ENCODE results near the gene ADAMTS6. TPM values are rescaled to one million over a fixed set of nuclear protein-coding genes. Genes with fewer than 3 reads are reported as not detected.

ADAMTS6 gene
- polyA plus RNA-seq, 1 experiment, result 28.0 TPM

GRCh38 chr5:65288657-65289056, 193.1 kb downstream of the ADAMTS6 start:
- no peak for TF ChIP-seq CTCF (IDR thresholded peaks at IDR 0.05; ENCODE audit: insufficient read depth, low read depth, low read length)
- Histone ChIP-seq H3K27me3 (ENCODE audit: control insufficient read depth, insufficient read depth, low read length) (no peaks in the 10 kb centered on the region), H3K36me3 (ENCODE audit: control insufficient read depth, insufficient read depth, low read length) (no peaks in the 10 kb centered on the region), H3K4me3 (ENCODE audit: low read depth, low read length) (no peak overlapping the region)
- ChIA-PET CTCF (no interaction called here), POLR2A (no interaction called here)
- no peak for DNase-seq (ENCODE audit: low read depth)

GRCh38 chr5:65279603-65280002, 202.1 kb downstream of the ADAMTS6 start:
- Histone ChIP-seq H3K36me3 (ENCODE audit: control insufficient read depth, insufficient read depth, low read length) (peaks cover 2% of the 10 kb centered on the region; the same call in 1 of the 2 replicates), H3K27me3 (ENCODE audit: control insufficient read depth, insufficient read depth, low read length) (no peaks in the 10 kb centered on the region), H3K4me3 (ENCODE audit: low read depth, low read length) (no peak overlapping the region)
- no peak for DNase-seq (ENCODE audit: low read depth)
- no peak for TF ChIP-seq CTCF (IDR thresholded peaks at IDR 0.05; ENCODE audit: insufficient read depth, low read depth, low read length)
- POLR2A ChIA-PET, result no interaction called here
- CTCF ChIA-PET, result interaction anchor here (1.4 kb wide), 1 partner anchor 10 kb away, joined by 4 read pairs; no protein-coding TSS in a partner anchor

GRCh38 chr5:65276178-65276890, 205.4 kb downstream of the ADAMTS6 start:
- ChIA-PET CTCF (no interaction called here), POLR2A (no interaction called here)
- DNase-seq (ENCODE audit: low read depth), result no peak
- H3K4me3 ChIP-seq (ENCODE audit: low read depth, low read length), result no peak overlapping the region
- peaks cover 2% of the 10 kb centered on the region; the same call in 1 of the 2 replicates for H3K36me3 ChIP-seq (ENCODE audit: control insufficient read depth, insufficient read depth, low read length)
- no peak for TF ChIP-seq CTCF (IDR thresholded peaks at IDR 0.05; ENCODE audit: insufficient read depth, low read depth, low read length)
- H3K27me3 ChIP-seq (ENCODE audit: control insufficient read depth, insufficient read depth, low read length), result no peaks in the 10 kb centered on the region

- TF ChIP-seq CTCF (IDR thresholded peaks at IDR 0.05; ENCODE audit: insufficient read depth, low read depth, low read length), result no peak
- Histone ChIP-seq H3K4me3 (ENCODE audit: low read depth, low read length) (no peak overlapping the region), H3K36me3 (ENCODE audit: control insufficient read depth, insufficient read depth, low read length) (no peaks in the 10 kb centered on the region; the same call in none of the 2 replicates), H3K27me3 (ENCODE audit: control insufficient read depth, insufficient read depth, low read length) (no peaks in the 10 kb centered on the region)
- CTCF ChIA-PET, result no interaction called here
- no peak for DNase-seq (ENCODE audit: low read depth)
- POLR2A ChIA-PET, result no interaction called here
These were observed 209.8 kb downstream of the ADAMTS6 start for GRCh38 chr5:65271906-65272305.

- no peak for DNase-seq (ENCODE audit: low read depth)
- CTCF ChIA-PET, result interaction anchor here (0.9 kb wide), 1 partner anchor 11 kb away, joined by 4 read pairs; no protein-coding TSS in a partner anchor
- H3K36me3 ChIP-seq (ENCODE audit: control insufficient read depth, insufficient read depth, low read length), result no peaks in the 10 kb centered on the region; the same call in none of the 2 replicates
- no peak overlapping the region for H3K4me3 ChIP-seq (ENCODE audit: low read depth, low read length)
- H3K27me3 ChIP-seq (ENCODE audit: control insufficient read depth, insufficient read depth, low read length), result no peaks in the 10 kb centered on the region
- POLR2A ChIA-PET, result no interaction called here
- no peak for TF ChIP-seq CTCF (IDR thresholded peaks at IDR 0.05; ENCODE audit: insufficient read depth, low read depth, low read length)
These were observed 213.2 kb downstream of the ADAMTS6 start for GRCh38 chr5:65268525-65268924.

Measured in BJ (cell line).